ENCODE measurements around the gene ANKRD63. TPM values are rescaled to one million over a fixed set of nuclear protein-coding genes. Genes with fewer than 3 reads are reported as not detected.
A peak's percentile ranks its signal among the peaks of the same experiment; 100 is the strongest.

Gene ANKRD63
- total RNA-seq, 3 donors from 2014 or later = not detected

GRCh38 chr15:40245666-40246450, 37.0 kb downstream of the ANKRD63 start:
- Mint-ChIP-seq H3K9me3 (no peaks in the 10 kb centered on the region), H3K27me3 (ENCODE audit: low read depth) (peaks cover 1% of the 10 kb centered on the region), H3K4me3 (no peak overlapping the region), H3K36me3 (ENCODE audit: insufficient read depth) (no peaks in the 10 kb centered on the region), H3K4me1 (ENCODE audit: low read depth) (no peaks in the 10 kb centered on the region)
- ATAC-seq (no peak), DNase-seq (no peak)

GRCh38 chr15:40244961-40245523, 37.8 kb downstream of the ANKRD63 start:
- ATAC-seq (no peak), DNase-seq (no peak)
- H3K4me1 Mint-ChIP-seq (ENCODE audit: low read depth) = no peaks in the 10 kb centered on the region
- H3K9me3 Mint-ChIP-seq = no peaks in the 10 kb centered on the region
- H3K4me3 Mint-ChIP-seq = no peak overlapping the region
- no peaks in the 10 kb centered on the region for H3K36me3 Mint-ChIP-seq (ENCODE audit: insufficient read depth)
- peaks cover 7% of the 10 kb centered on the region for H3K27me3 Mint-ChIP-seq (ENCODE audit: low read depth)

- DNase-seq (no peak), ATAC-seq (no peak)
- no peaks in the 10 kb centered on the region for H3K9me3 Mint-ChIP-seq
- H3K27me3 Mint-ChIP-seq (ENCODE audit: low read depth) = peaks cover 18% of the 10 kb centered on the region
- no peak overlapping the region for H3K4me3 Mint-ChIP-seq
- H3K36me3 Mint-ChIP-seq (ENCODE audit: insufficient read depth) = no peaks in the 10 kb centered on the region
- peaks cover 6% of the 10 kb centered on the region for H3K4me1 Mint-ChIP-seq (ENCODE audit: low read depth)
Measured at GRCh38 chr15:40243126-40243810, 39.6 kb downstream of the ANKRD63 start.

DNA sequence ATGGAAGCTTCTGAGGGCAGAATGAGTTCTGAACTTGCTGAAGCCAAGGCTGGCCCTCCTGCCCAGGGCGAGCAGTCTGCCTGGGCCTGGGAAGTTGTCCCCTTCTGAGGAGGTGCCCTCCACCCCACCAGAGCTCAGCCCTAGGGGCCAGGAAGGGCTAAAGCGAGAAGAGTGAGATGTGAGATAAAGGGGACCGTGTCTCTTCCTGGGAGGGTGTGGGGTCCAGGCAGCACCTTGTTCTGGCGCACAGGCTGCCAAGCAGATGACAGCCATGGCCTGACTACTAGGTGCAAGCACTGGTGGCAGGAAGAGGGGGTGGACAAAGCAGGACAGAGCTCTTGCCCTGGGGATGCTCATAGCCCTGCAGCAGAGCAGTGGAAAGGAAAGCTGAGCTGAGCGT, 40.3 kb downstream of the ANKRD63 start:
- no peaks in the 10 kb centered on the region for H3K9me3 Mint-ChIP-seq
- peaks cover 25% of the 10 kb centered on the region for H3K27me3 Mint-ChIP-seq (ENCODE audit: low read depth)
- DNase-seq (no peak), ATAC-seq (no peak)
- H3K36me3 Mint-ChIP-seq (ENCODE audit: insufficient read depth) = no peaks in the 10 kb centered on the region
- H3K4me3 Mint-ChIP-seq = no peak overlapping the region
- peaks cover 10% of the 10 kb centered on the region for H3K4me1 Mint-ChIP-seq (ENCODE audit: low read depth)

- peaks cover 26% of the 10 kb centered on the region for H3K27me3 Mint-ChIP-seq (ENCODE audit: low read depth)
- H3K4me3 Mint-ChIP-seq = no peak overlapping the region
- DNase-seq (no peak), ATAC-seq (no peak)
- H3K9me3 Mint-ChIP-seq = no peaks in the 10 kb centered on the region
- H3K36me3 Mint-ChIP-seq (ENCODE audit: insufficient read depth) = no peaks in the 10 kb centered on the region
- peaks cover 10% of the 10 kb centered on the region for H3K4me1 Mint-ChIP-seq (ENCODE audit: low read depth)
Measured at GRCh38 chr15:40242213-40242599, 40.7 kb downstream of the ANKRD63 start.

- Mint-ChIP-seq H3K27me3 (ENCODE audit: low read depth) (peaks cover 26% of the 10 kb centered on the region), H3K4me3 (no peak overlapping the region), H3K4me1 (ENCODE audit: low read depth) (peaks cover 10% of the 10 kb centered on the region), H3K9me3 (no peaks in the 10 kb centered on the region), H3K36me3 (ENCODE audit: insufficient read depth) (no peaks in the 10 kb centered on the region)
- ATAC-seq (no peak), DNase-seq (no peak)
Measured at GRCh38 chr15:40241269-40242212, 41.3 kb downstream of the ANKRD63 start.

- ATAC-seq (no peak), DNase-seq (no peak)
- Mint-ChIP-seq H3K4me3 (no peak overlapping the region), H3K27me3 (ENCODE audit: low read depth) (peaks cover 26% of the 10 kb centered on the region), H3K4me1 (ENCODE audit: low read depth) (peaks cover 10% of the 10 kb centered on the region), H3K9me3 (no peaks in the 10 kb centered on the region), H3K36me3 (ENCODE audit: insufficient read depth) (no peaks in the 10 kb centered on the region)
Measured at GRCh38 chr15:40240619-40241221, 42.1 kb downstream of the ANKRD63 start.

DNA sequence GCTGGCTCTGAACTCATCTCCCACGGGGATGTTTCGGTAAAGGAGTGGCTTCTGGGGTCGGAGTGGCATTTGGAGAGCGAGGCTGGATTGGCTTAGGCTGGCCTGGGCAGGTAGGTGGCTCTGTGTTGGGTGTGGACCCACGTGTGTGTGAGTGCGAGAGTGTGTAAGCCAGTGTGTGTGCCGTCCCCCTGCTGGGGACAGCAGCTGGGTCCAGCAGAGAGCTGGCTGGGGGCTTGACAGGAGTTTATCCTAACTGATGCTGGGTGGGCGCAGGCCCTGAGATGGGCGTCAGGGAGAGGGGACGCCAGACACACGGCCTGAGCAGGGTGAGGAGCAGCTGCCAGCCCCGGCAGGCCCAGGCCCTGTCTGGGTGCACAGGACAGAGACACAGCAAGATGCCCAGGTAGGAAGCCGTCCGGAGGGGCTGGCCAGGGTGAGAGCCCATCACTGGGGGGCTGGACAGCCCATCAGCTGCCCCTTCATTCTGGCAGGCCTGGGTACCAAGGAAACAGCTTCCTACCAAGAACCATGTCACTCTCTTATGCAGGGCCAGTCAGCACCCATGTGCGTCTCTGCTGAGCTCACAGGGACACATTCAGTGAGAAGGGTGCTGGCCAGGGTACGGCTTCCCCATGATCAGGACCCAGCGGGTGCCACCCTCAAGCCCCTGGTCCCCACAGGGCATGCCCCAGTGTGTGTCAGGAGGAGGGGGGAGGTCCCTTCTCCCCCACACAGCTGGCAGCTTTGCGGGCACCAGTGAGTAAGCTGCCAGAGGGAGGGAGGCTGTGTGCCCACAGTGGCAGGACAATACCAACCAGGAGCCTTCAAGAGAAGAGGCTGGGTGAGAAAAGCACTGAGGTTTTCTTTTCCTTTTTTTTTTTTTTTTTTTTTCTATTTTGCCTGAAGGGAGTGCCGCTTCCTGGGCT, 42.9 kb downstream of the ANKRD63 start:
- H3K27me3 Mint-ChIP-seq (ENCODE audit: low read depth) = peaks cover 26% of the 10 kb centered on the region
- H3K4me3 Mint-ChIP-seq = no peak overlapping the region
- peaks cover 10% of the 10 kb centered on the region for H3K4me1 Mint-ChIP-seq (ENCODE audit: low read depth)
- no peaks in the 10 kb centered on the region for H3K36me3 Mint-ChIP-seq (ENCODE audit: insufficient read depth)
- H3K9me3 Mint-ChIP-seq = no peaks in the 10 kb centered on the region
- ATAC-seq (no peak), DNase-seq (no peak)

DNA sequence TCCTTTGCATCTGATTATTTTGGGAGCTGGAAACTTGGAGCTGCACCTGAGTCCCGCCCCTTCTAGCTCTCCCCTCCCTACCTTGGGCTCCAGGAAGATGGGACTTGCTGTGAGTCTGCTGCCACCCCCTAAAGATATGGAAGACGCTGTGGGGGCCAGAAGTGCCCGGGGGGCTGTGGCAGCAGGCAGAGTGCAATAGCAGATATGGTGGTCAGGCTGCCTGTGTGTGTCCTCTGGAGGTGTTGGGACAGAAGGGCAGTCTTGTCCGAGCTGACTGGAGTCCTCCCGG, 43.5 kb downstream of the ANKRD63 start:
- H3K36me3 Mint-ChIP-seq (ENCODE audit: insufficient read depth) = no peaks in the 10 kb centered on the region
- peaks cover 10% of the 10 kb centered on the region for H3K4me1 Mint-ChIP-seq (ENCODE audit: low read depth)
- peaks cover 26% of the 10 kb centered on the region for H3K27me3 Mint-ChIP-seq (ENCODE audit: low read depth)
- H3K9me3 Mint-ChIP-seq = no peaks in the 10 kb centered on the region
- DNase-seq (no peak), ATAC-seq (no peak)
- H3K4me3 Mint-ChIP-seq = no peak overlapping the region

DNA sequence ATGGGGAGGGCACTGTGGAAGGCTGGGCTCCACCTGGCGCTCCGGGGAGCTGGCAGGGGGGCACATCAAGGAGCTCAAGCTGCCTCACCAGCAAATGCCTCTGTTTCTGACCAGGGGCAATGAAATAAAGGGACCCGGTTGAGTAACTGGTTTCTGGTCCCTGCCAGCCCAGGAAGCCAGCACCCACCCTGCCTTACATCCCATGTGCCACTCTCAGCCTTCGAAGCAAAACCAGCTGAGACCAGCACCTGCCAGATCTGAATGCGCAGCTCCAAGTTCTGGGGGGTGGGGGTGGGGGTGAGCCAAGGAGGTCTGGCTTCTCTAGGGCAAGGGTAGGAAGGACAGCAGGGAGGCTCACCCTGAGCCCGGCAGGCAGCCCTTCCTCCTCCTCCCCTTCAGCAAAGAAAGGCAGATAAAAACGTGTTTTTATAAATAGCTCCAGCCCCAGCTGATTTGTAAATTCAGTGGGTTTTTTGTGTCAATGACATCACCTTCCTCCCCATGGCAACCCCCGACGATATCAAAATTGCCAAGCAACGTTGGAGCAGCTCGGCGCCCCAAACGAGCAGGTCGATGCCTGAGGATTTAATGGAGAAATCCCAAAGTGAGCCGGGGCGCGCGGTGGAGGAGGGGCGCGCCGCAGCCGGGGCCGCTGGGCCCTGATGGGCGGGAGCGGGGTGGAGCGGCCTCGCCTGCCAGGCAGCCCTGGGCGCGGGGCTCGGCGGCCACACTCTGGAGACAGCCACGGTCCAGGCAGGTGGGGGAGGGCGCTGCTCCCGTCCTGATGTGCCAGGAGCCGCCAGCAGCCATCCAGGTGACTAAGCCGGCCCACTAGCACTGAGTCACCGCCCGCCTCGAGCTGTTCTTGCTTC, 44.1 kb downstream of the ANKRD63 start, which contains the start of gene PAK6:
Gene PAK6, plus strand, starts transcription at position 532 of the 872 bp plus-strand sequence. CDS start 25,723 bp downstream, outside the sequence.
- Mint-ChIP-seq H3K36me3 (ENCODE audit: insufficient read depth) (no peaks in the 10 kb centered on the region), H3K9me3 (no peaks in the 10 kb centered on the region), H3K27me3 (ENCODE audit: low read depth) (peaks cover 26% of the 10 kb centered on the region), H3K4me3 (no peak within 1 kb of the TSS), H3K4me1 (ENCODE audit: low read depth) (peaks cover 10% of the 10 kb centered on the region)
- DNase-seq (peak; percentile 24), ATAC-seq (peak; percentile 84)

DNA sequence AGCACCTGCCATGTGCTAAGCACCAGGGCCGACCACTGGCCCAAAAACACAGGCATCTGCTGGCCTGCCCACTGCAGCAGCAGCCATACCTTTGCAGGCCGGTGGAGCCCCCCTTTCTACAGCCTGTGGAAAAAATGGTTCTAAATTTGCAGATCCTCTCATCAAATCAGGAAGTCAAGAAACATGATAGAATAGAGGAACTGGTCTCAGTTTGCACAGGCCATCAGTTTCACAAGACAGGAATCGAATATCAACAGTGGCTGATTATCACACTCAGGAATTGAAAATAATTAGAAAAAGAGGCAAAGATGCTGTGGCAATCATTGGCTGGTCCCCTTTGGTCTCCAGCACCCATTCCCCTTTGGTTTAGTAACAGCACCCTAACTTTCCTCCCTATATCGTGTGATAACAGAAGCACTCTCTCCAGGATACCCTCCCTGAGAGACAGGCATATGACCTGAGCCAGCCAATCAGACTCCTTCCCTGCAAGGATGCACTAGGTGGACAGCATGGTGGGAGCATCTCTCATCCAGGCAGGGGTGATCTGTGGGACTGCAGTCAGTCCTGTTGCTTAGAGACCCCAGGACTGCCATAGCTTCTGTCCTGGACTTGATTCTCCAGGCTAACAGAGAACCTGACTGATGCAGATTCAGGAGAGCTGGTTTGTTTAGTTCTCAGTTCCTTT, 47.5 kb downstream of the ANKRD63 start:
- H3K9me3 Mint-ChIP-seq = no peaks in the 10 kb centered on the region
- H3K4me3 Mint-ChIP-seq = no peak overlapping the region
- DNase-seq (no peak), ATAC-seq (no peak)
- H3K27me3 Mint-ChIP-seq (ENCODE audit: low read depth) = peaks cover 22% of the 10 kb centered on the region
- no peaks in the 10 kb centered on the region for H3K36me3 Mint-ChIP-seq (ENCODE audit: insufficient read depth)
- H3K4me1 Mint-ChIP-seq (ENCODE audit: low read depth) = peaks cover 10% of the 10 kb centered on the region

DNA sequence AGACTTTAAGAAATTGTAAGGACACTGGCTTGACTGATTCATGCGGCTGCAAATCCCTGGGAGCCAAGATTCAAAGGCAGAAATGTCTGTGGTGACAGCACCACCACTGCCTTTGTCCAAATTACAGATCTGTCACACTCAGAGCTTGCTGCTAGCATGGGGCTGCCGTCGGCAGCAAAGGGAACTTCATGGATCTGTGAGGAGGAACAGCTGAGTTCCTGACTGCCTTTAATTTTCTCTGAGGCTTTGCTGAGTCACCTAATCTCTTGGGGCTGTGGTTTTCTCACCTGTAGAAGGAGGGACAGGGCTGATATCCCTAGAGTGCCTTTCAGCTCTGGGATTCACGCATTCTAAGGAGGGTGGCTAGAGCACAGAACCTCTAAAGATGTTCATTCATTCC, 48.1 kb downstream of the ANKRD63 start:
- no peaks in the 10 kb centered on the region for H3K36me3 Mint-ChIP-seq (ENCODE audit: insufficient read depth)

More for the DNA sequence above, 48.1 kb downstream of the ANKRD63 start:
- H3K9me3 Mint-ChIP-seq = no peaks in the 10 kb centered on the region
- peaks cover 10% of the 10 kb centered on the region for H3K4me1 Mint-ChIP-seq (ENCODE audit: low read depth)
- DNase-seq (no peak), ATAC-seq (no peak)
- peaks cover 16% of the 10 kb centered on the region for H3K27me3 Mint-ChIP-seq (ENCODE audit: low read depth)
- H3K4me3 Mint-ChIP-seq = no peak overlapping the region
